ENCODE results near the gene TBX19.

TBX19 gene

GRCh38 chr1:168285521-168285790 lies 4.8 kb downstream of the TBX19 start:
- Histone ChIP-seq H3K27me3 (ENCODE audit: insufficient read depth, low read depth, severe bottlenecking) (no peaks in the 10 kb centered on the region), H3K9me3 (ENCODE audit: severe bottlenecking) (no peaks in the 10 kb centered on the region), H3K4me3 (ENCODE audit: low read depth, low read length) (no peak overlapping the region), H3K27ac (no peak overlapping the region), H3K36me3 (no peaks in the 10 kb centered on the region)
- DNase-seq: no peak
- TF ChIP-seq, protein P1, sequence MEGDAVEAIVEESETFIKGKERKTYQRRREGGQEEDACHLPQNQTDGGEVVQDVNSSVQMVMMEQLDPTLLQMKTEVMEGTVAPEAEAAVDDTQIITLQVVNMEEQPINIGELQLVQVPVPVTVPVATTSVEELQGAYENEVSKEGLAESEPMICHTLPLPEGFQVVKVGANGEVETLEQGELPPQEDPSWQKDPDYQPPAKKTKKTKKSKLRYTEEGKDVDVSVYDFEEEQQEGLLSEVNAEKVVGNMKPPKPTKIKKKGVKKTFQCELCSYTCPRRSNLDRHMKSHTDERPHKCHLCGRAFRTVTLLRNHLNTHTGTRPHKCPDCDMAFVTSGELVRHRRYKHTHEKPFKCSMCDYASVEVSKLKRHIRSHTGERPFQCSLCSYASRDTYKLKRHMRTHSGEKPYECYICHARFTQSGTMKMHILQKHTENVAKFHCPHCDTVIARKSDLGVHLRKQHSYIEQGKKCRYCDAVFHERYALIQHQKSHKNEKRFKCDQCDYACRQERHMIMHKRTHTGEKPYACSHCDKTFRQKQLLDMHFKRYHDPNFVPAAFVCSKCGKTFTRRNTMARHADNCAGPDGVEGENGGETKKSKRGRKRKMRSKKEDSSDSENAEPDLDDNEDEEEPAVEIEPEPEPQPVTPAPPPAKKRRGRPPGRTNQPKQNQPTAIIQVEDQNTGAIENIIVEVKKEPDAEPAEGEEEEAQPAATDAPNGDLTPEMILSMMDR (IDR thresholded peaks at IDR 0.05; ENCODE audit: low read depth, low read length): no peak

- DNase-seq: no peak
- Histone ChIP-seq H3K27ac (no peak overlapping the region), H3K9me3 (ENCODE audit: severe bottlenecking) (no peaks in the 10 kb centered on the region), H3K4me3 (ENCODE audit: low read depth, low read length) (no peak overlapping the region), H3K36me3 (no peaks in the 10 kb centered on the region), H3K27me3 (ENCODE audit: insufficient read depth, low read depth, severe bottlenecking) (no peaks in the 10 kb centered on the region)
- TF ChIP-seq, protein P1 (IDR thresholded peaks at IDR 0.05; ENCODE audit: low read depth, low read length): no peak
These were observed 5.6 kb downstream of the TBX19 start for GRCh38 chr1:168285971-168286927.

GRCh38 chr1:168287237-168287664 lies 6.6 kb downstream of the TBX19 start:
- no peaks in the 10 kb centered on the region for H3K9me3 ChIP-seq (ENCODE audit: severe bottlenecking)
- no peak overlapping the region for H3K27ac ChIP-seq
- H3K36me3 ChIP-seq: no peaks in the 10 kb centered on the region
- H3K27me3 ChIP-seq (ENCODE audit: insufficient read depth, low read depth, severe bottlenecking): no peaks in the 10 kb centered on the region
- H3K4me3 ChIP-seq (ENCODE audit: low read depth, low read length): no peak overlapping the region
- DNase-seq: no peak
- TF ChIP-seq, protein P1 (IDR thresholded peaks at IDR 0.05; ENCODE audit: low read depth, low read length): no peak

DNA sequence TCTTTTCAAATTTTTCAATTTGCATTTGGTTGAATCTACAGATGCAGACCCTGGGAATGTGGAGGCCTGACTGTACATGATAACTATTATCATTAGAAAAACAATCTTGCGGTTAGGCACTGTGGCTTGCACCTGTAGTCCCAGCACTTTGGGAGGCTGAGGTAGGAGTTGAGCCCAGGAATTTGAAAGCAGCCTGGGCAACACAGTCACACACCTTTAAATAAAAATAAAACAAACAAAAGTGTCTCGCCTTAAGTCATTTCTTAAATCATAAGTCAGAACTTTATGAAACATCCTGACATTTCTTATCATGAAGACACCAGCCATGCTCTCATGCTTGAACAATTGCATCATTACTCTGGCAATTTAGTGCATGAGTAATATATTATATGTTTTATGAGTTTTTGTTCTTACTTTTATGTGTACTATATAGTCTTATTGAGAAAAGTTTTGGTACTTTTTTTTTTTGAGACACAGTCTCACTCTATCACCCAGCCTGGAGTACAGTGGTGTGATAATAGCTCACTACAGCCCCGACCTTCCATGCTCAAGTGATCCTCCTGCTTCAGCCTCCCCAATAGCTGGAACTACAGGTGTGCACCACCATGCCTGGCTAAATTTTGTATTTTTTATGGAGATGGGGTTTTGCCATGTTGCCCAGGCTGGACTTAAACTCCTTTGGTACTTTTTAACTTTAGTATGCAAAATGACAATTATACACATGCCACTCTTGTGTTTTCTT lies 7.8 kb downstream of the TBX19 start:
- TF ChIP-seq, protein P1 (IDR thresholded peaks at IDR 0.05; ENCODE audit: low read depth, low read length): no peak
- Histone ChIP-seq H3K27me3 (ENCODE audit: insufficient read depth, low read depth, severe bottlenecking) (no peaks in the 10 kb centered on the region), H3K36me3 (no peaks in the 10 kb centered on the region), H3K27ac (no peak overlapping the region), H3K4me3 (ENCODE audit: low read depth, low read length) (no peak overlapping the region), H3K9me3 (ENCODE audit: severe bottlenecking) (no peaks in the 10 kb centered on the region)
- no peak for DNase-seq

- TF ChIP-seq, protein P1 (IDR thresholded peaks at IDR 0.05; ENCODE audit: low read depth, low read length): no peak
- no peak overlapping the region for H3K27ac ChIP-seq
- DNase-seq: no peak
- H3K4me3 ChIP-seq (ENCODE audit: low read depth, low read length): no peak overlapping the region
- H3K27me3 ChIP-seq (ENCODE audit: insufficient read depth, low read depth, severe bottlenecking): no peaks in the 10 kb centered on the region
- no peaks in the 10 kb centered on the region for H3K9me3 ChIP-seq (ENCODE audit: severe bottlenecking)
- H3K36me3 ChIP-seq: no peaks in the 10 kb centered on the region
These were observed 10.7 kb downstream of the TBX19 start for GRCh38 chr1:168291222-168291837.

Measured in WERI-Rb-1 (cell line).